ENCODE measurements around the gene VWA7. TPM values are rescaled to one million over a fixed set of nuclear protein-coding genes. Genes with fewer than 3 reads are reported as not detected.
A peak's percentile ranks its signal among the peaks of the same experiment; 100 is the strongest.
"Not testable (repeated sequence)": the region's sequence is repeated elsewhere in the genome, so short reads cannot be mapped to it uniquely, and the experiment has no call there.

Gene VWA7
- total and polyA plus RNA-seq, 11 donors, result 4.0 to 25.8 (median 15.2) TPM

GRCh38 chr6:31794294-31794865 is 17.3 kb upstream of the VWA7 start:
- intact Hi-C loops (cut with DNase I), result loop anchor here in 5 of 10 donors (2.0 to 10.0 kb wide), 4 partner anchors 32 to 60 kb away; partner anchors contain the start of genes CLIC1 (in 1 of the 5) and HSPA1B (in 1 of the 5)
- DNase-seq, result no peak

GRCh38 chr6:31793927-31794245 is 16.8 kb upstream of the VWA7 start:
- Histone ChIP-seq H3K27ac (peak overlapping the region in 2 of 12 donors; percentile 94 to 98), H3K4me1 (peaks cover 0 to 41% (median 18%) of the 10 kb centered on the region in 12 donors), H3K36me3 (peaks cover 0 to 55% (median 29%) of the 10 kb centered on the region in 9 donors), H3K4me3 (peak overlapping the region in 1 of 12 donors; percentile 97)
- DNase-seq, H3K27me3 ChIP-seq, ATAC-seq, H3K9me3 ChIP-seq: not testable (repeated sequence)
- 86 to 94% (median 91%) methylated on average over 6 of the region's 6 CpGs for WGBS, 4 donors
- intact Hi-C loops (cut with DNase I), result loop anchor here in 5 of 10 donors (2.0 to 10.0 kb wide), 4 partner anchors 33 to 59 kb away; partner anchors contain the start of genes CLIC1 (in 1 of the 5) and HSPA1B (in 1 of the 5)

More at GRCh38 chr6:31794294-31794865, 17.3 kb upstream of the VWA7 start:
- H3K4me1 ChIP-seq, result peaks cover 0 to 41% (median 18%) of the 10 kb centered on the region in 12 donors
- peak overlapping the region; percentile 87 to 99 (median 96) for H3K27ac ChIP-seq
- no peaks in the 10 kb centered on the region for H3K27me3 ChIP-seq
- WGBS, 4 donors, result 28 to 35% (median 31%) methylated on average over 7 of the region's 7 CpGs
- H3K9me3 ChIP-seq, result no peaks in the 10 kb centered on the region
- peak overlapping the region; percentile 67 to 98 (median 84) for H3K4me3 ChIP-seq
- ATAC-seq, result no peak
- H3K36me3 ChIP-seq, result peaks cover 0 to 51% (median 26%) of the 10 kb centered on the region in 9 donors
- TF ChIP-seq POLR2A (IDR thresholded peaks at IDR 0.05) (no peak), CTCF (IDR thresholded peaks at IDR 0.05) (no peak)

- no peak overlapping the region for H3K27ac ChIP-seq
- H3K36me3 ChIP-seq, result peaks cover 0 to 56% (median 29%) of the 10 kb centered on the region in 9 donors
- H3K4me1 ChIP-seq, result peaks cover 0 to 38% (median 18%) of the 10 kb centered on the region in 12 donors
- no peaks in the 10 kb centered on the region for H3K9me3 ChIP-seq
- H3K27me3 ChIP-seq, result no peaks in the 10 kb centered on the region
- ATAC-seq (no peak), DNase-seq (no peak)
- TF ChIP-seq CTCF (IDR thresholded peaks at IDR 0.05), result no peak
- no peak for TF ChIP-seq POLR2A (IDR thresholded peaks at IDR 0.05)
- 89 to 96% (median 91%) methylated on average over 11 to 12 of the region's 12 CpGs for WGBS, 4 donors
- intact Hi-C loops (cut with DNase I), result loop anchor here in 2 of 10 donors (5.0 to 10.0 kb wide), 2 partner anchors 40 to 58 kb away; partner anchors contain the start of gene CLIC1 (in 1 of the 2)
- H3K4me3 ChIP-seq, result no peak overlapping the region
Measured at GRCh38 chr6:31792761-31793171, 15.6 kb upstream of the VWA7 start.

GRCh38 chr6:31792090-31792374 is 14.9 kb upstream of the VWA7 start:
- Histone ChIP-seq H3K4me3 (no peak overlapping the region), H3K9me3 (no peaks in the 10 kb centered on the region), H3K27ac (no peak overlapping the region), H3K27me3 (no peaks in the 10 kb centered on the region), H3K4me1 (peaks cover 0 to 33% (median 18%) of the 10 kb centered on the region in 12 donors), H3K36me3 (peaks cover 0 to 56% (median 34%) of the 10 kb centered on the region in 9 donors)
- DNase-seq, result no peak
- no peak for ATAC-seq
- TF ChIP-seq POLR2A (IDR thresholded peaks at IDR 0.05) (no peak), CTCF (IDR thresholded peaks at IDR 0.05) (no peak)
- 68 to 89% (median 79%) methylated on average over 3 of the region's 3 CpGs for WGBS, 4 donors
- intact Hi-C loops (cut with DNase I), result loop anchor here in 2 of 10 donors (5.0 to 10.0 kb wide), 2 partner anchors 40 to 57 kb away; partner anchors contain the start of gene CLIC1 (in 1 of the 2)

Data from heart left ventricle (tissue), 16 donors.